DND-41 (cell line): ENCODE measurements around the gene SART3.

Source experiments
- ATAC-seq: fragments of 200-7000 bp; cut with Tn5 transposase; 3 replicates; pipeline ENCODE4 v1.9.1; 2021; ENCODE audit warnings: low read depth; ENCODE audit not compliant: insufficient read depth
- DNase-seq: peaks from one replicate; pipeline ENCODE4 v3.0.0-alpha.2; 2020
- H2AFZ ChIP-seq: 2 replicates; pipeline ENCODE4 v1.6.0; 2012; ENCODE audit warnings: low read depth, low read length
- H3K27ac ChIP-seq: 2 replicates; pipeline ENCODE4 v1.5.1; 2012; ENCODE audit warnings: low read length, inconsistent platforms
- H3K27me3 ChIP-seq: fragments of 200-600 bp; sonication (generic); 2 replicates; pipeline ENCODE4 v1.6.0; 2012; ENCODE audit warnings: low read length, mild to moderate bottlenecking, inconsistent platforms; ENCODE audit not compliant: insufficient read depth, poor library complexity
- H3K36me3 ChIP-seq: 2 replicates; pipeline ENCODE4 v1.5.1; 2012; ENCODE audit warnings: low read length, inconsistent platforms; ENCODE audit not compliant: insufficient read depth
- H3K4me1 ChIP-seq: 2 replicates; pipeline ENCODE4 v1.5.1; 2012; ENCODE audit warnings: mild to moderate bottlenecking, low read length; ENCODE audit not compliant: insufficient read depth
- H3K4me2 ChIP-seq: 2 replicates; pipeline ENCODE4 v1.6.0; 2012; ENCODE audit warnings: mild to moderate bottlenecking, moderate library complexity, low read length, inconsistent platforms; ENCODE audit not compliant: insufficient read depth
- H3K4me3 ChIP-seq, 2 experiments: fragments of 200-600 bp in 1 of 2; shearing (Covaris generic) in 1 of 2; 2 replicates each; pipeline ENCODE4 v1.5.1; 2012 to 2016; ENCODE audit warnings: inconsistent platforms in 2 of 2, low read length in 2 of 2, mild to moderate bottlenecking in 2 of 2, low read depth in 1 of 2, moderate library complexity in 1 of 2
- H3K79me2 ChIP-seq: 2 replicates; pipeline ENCODE4 v1.6.0; 2012; ENCODE audit warnings: low read length, inconsistent platforms; ENCODE audit not compliant: insufficient read depth
- H3K9ac ChIP-seq: 2 replicates; pipeline ENCODE4 v1.6.0; 2012; ENCODE audit warnings: low read depth, mild to moderate bottlenecking, inconsistent platforms, low read length, moderate library complexity
- H3K9me3 ChIP-seq: 2 replicates; pipeline ENCODE4 v1.5.1; 2012; ENCODE audit warnings: low read length, moderate library complexity, mild to moderate bottlenecking, inconsistent platforms; ENCODE audit not compliant: insufficient read depth, severe bottlenecking
- H4K20me1 ChIP-seq: 2 replicates; pipeline ENCODE4 v1.6.0; 2012; ENCODE audit warnings: low read length; ENCODE audit not compliant: insufficient read depth
- EZH2 ChIP-seq: IDR thresholded peaks from 3 replicates; pipeline ENCODE4 v1.6.1; 2012; ENCODE audit warnings: borderline replicate concordance, low read depth, mild to moderate bottlenecking, moderate library complexity, low read length, inconsistent platforms; ENCODE audit not compliant: severe bottlenecking
- TF ChIP-seq, protein P1 (sequence below): IDR thresholded peaks from 2 replicates; pipeline ENCODE4 v1.5.1; 2012; ENCODE audit warnings: borderline replicate concordance, low read length, moderate library complexity, mild to moderate bottlenecking; ENCODE audit not compliant: poor library complexity, severe bottlenecking; ENCODE audit errors: extremely low read depth

The SART3 gene

DNA sequence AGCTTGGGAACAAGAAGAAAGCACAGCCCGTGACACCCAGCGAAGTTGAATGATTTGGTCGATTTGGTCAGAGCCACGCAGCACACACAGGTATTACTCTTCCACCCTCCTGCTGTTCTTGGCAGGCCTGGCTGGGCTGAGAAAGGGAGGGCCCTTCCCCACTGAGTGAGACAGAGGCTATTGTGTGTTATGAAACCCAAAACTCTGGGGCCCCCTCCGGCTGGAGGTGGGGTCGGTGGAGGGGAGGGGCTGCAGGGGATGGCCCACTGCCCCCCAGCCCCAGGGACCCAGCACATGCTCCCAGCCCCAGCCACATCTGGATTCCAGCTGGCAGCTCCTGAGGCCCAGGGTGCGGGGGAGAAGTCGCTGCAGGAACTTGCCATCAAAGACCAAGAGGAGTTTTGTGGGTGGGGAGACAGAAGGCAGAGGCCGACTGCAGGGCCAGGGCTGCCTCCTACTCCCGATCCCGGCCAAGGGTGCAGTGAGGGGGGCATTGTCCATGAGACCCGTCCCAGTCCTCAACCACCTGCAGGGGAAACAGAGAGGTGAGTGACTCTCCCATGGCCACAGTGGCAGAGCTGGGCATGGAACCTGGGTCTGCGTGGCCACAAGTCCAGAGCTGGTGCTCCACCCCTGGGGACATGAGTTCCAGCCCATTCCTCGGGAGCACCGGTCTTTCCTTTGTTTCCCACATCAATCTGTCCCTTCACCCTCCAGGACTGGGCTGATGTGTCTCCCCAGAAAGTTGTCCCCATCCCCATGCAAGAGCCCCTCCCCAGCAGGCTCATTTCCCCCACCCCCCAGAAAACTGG, 28.3 kb upstream of the SART3 start:
- no peak overlapping the region for H3K4me3 ChIP-seq
- no peaks in the 10 kb centered on the region for H3K9me3 ChIP-seq
- H3K4me1 ChIP-seq, result no peaks in the 10 kb centered on the region
- ATAC-seq (no peak), DNase-seq (no peak)
- TF ChIP-seq EZH2, result no peak
- TF ChIP-seq, protein P1, sequence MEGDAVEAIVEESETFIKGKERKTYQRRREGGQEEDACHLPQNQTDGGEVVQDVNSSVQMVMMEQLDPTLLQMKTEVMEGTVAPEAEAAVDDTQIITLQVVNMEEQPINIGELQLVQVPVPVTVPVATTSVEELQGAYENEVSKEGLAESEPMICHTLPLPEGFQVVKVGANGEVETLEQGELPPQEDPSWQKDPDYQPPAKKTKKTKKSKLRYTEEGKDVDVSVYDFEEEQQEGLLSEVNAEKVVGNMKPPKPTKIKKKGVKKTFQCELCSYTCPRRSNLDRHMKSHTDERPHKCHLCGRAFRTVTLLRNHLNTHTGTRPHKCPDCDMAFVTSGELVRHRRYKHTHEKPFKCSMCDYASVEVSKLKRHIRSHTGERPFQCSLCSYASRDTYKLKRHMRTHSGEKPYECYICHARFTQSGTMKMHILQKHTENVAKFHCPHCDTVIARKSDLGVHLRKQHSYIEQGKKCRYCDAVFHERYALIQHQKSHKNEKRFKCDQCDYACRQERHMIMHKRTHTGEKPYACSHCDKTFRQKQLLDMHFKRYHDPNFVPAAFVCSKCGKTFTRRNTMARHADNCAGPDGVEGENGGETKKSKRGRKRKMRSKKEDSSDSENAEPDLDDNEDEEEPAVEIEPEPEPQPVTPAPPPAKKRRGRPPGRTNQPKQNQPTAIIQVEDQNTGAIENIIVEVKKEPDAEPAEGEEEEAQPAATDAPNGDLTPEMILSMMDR, result no peak
- no peak overlapping the region for H3K9ac ChIP-seq
- H3K36me3 ChIP-seq, result no peaks in the 10 kb centered on the region
- H3K79me2 ChIP-seq, result no peaks in the 10 kb centered on the region
- no peak overlapping the region for H3K4me2 ChIP-seq
- no peaks in the 10 kb centered on the region for H3K27me3 ChIP-seq
- H3K27ac ChIP-seq, result no peak overlapping the region
- H2AFZ ChIP-seq, result no peak overlapping the region
- H4K20me1 ChIP-seq, result no peaks in the 10 kb centered on the region

DNA sequence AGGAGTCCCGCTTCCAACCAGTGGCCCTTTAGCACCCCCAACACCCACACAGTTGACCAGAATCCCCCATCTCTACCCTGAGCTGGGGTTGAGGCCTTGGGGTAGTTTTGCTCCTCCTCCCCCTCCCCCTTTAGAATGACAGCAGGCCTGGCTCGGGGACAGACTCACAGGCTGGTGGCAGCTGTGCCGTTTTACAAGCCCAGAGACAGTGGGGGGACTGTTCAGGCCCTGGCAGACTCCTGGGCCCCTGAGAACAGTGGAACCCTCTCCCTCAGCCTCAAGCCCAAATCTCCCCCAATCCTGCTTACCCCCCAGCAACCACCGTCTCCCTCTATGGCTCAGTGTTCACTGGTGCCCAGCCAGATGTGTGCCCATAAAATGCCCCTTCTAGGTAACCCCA, 26.9 kb upstream of the SART3 start:
- no peak for ATAC-seq
- Histone ChIP-seq H3K27ac (no peak overlapping the region), H2AFZ (no peak overlapping the region), H3K4me1 (no peaks in the 10 kb centered on the region), H3K4me3 (no peak overlapping the region), H3K36me3 (no peaks in the 10 kb centered on the region), H4K20me1 (no peaks in the 10 kb centered on the region), H3K27me3 (no peaks in the 10 kb centered on the region), H3K9me3 (no peaks in the 10 kb centered on the region), H3K79me2 (no peaks in the 10 kb centered on the region), H3K9ac (no peak overlapping the region), H3K4me2 (no peak overlapping the region)
- TF ChIP-seq, protein P1, result no peak
- no peak for TF ChIP-seq EZH2
- DNase-seq, result no peak

DNA sequence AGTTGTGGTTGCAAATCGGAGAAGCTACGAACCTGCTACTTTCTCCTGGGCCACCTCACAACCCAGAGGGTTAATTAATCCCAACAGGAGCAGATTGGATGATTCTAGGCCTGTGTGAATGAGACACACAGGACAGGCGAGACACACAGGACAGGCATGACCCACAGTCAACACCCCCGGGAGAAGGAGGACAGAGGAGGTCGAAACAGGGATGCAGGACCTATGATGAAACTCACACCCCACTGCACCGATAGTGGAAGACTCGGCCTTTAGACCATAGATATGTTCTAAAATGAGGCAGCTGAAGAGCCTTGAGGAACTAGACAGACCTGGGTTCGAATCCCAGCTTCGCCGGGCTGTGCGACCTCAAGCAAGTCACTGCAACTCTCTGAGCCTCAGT, 25.3 kb upstream of the SART3 start:
- Histone ChIP-seq H4K20me1 (no peaks in the 10 kb centered on the region), H3K4me3 (no peak overlapping the region), H3K79me2 (no peaks in the 10 kb centered on the region), H3K4me1 (no peaks in the 10 kb centered on the region), H3K36me3 (no peaks in the 10 kb centered on the region), H3K9ac (no peak overlapping the region), H3K27me3 (no peaks in the 10 kb centered on the region), H2AFZ (no peak overlapping the region), H3K27ac (no peak overlapping the region), H3K4me2 (no peak overlapping the region), H3K9me3 (no peaks in the 10 kb centered on the region)
- DNase-seq (no peak), ATAC-seq (no peak)
- TF ChIP-seq, protein P1, result no peak
- no peak for TF ChIP-seq EZH2

DNA sequence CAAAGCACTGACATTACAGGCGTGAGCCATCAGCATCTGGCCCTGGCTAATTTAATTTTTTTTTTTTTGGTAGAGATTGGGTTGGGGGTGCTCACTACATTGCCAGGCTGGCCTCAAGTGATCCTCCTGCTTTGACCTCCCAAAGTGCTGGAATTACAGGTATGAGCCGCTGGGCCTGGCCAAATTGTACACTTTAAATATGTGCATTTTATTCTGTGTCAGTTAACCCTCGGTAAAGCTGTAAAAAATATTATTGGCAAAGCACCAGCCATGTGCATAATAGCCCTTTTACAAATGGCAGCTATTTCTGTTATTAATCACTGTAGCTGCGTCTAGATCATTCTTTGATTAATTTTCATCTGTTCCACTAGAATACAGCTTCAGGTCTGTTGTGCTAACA, 24.9 kb upstream of the SART3 start:
- Histone ChIP-seq H3K4me3 (no peak overlapping the region), H2AFZ (no peak overlapping the region), H3K9ac (no peak overlapping the region), H3K4me1 (no peaks in the 10 kb centered on the region), H3K27me3 (no peaks in the 10 kb centered on the region), H3K9me3 (no peaks in the 10 kb centered on the region), H3K27ac (no peak overlapping the region), H4K20me1 (no peaks in the 10 kb centered on the region), H3K36me3 (no peaks in the 10 kb centered on the region), H3K4me2 (no peak overlapping the region), H3K79me2 (no peaks in the 10 kb centered on the region)
- no peak for DNase-seq
- no peak for ATAC-seq
- no peak for TF ChIP-seq EZH2
- TF ChIP-seq, protein P1, result no peak
